Vagina (tissue), 2 donors: ENCODE measurements around the gene CECR2. TPM values are rescaled to one million over a fixed set of nuclear protein-coding genes. Genes with fewer than 3 reads are reported as not detected.

Source experiments
- DNase-seq, 2 donors: peaks; one replicate each; pipeline ENCODE4 v3.0.0-alpha.2; 2017; ENCODE audit errors: extremely low spot score in 2 of 2
- H3K27ac ChIP-seq: fragments of 200-600 bp; sonication (generic); one replicate; pipeline ENCODE4 v1.5.1; 2019
- H3K27me3 ChIP-seq: fragments of 200-600 bp; sonication (generic); one replicate; pipeline ENCODE4 v1.5.1; 2019
- H3K36me3 ChIP-seq, 2 donors: fragments of 200-600 bp; sonication (generic); one replicate each; pipeline ENCODE4 v1.5.1; 2017 to 2019
- H3K4me1 ChIP-seq: fragments of 200-600 bp; sonication (generic); one replicate; pipeline ENCODE4 v1.5.1; 2019
- H3K4me3 ChIP-seq, 2 donors: fragments of 200-600 bp; sonication (generic); 1 replicate in 1 of 2; 2 replicates in 1 of 2; pipeline ENCODE4 v1.5.1; 2016 to 2019
- H3K9me3 ChIP-seq: fragments of 200-600 bp; sonication (generic); one replicate; pipeline ENCODE4 v1.5.1; 2019
- CTCF ChIP-seq, 3 experiments: fragments of 450-650 bp in 2 of 3; fragments of 200-600 bp in 1 of 3; sonication (generic) in 1 of 3; IDR thresholded peaks; one replicate each; pipeline ENCODE4 v1.5.1; 2017 to 2019; ENCODE audit warnings: antibody characterized with exemption in 3 of 3, mild to moderate bottlenecking in 2 of 3, moderate library complexity in 2 of 3
- POLR2A ChIP-seq, 2 donors: fragments of 450-650 bp; IDR thresholded peaks; one replicate each; pipeline ENCODE4 v1.6.1; 2017; ENCODE audit warnings: antibody characterized with exemption in 2 of 2, mild to moderate bottlenecking in 2 of 2, moderate library complexity in 2 of 2
- POLR2AphosphoS5 ChIP-seq, 2 donors: sonication (generic); formaldehyde crosslinking; IDR thresholded peaks; one replicate each; pipeline ENCODE4 v1.9.0; 2017; ENCODE audit warnings: antibody characterized with exemption in 2 of 2, mild to moderate bottlenecking in 2 of 2, low read depth in 1 of 2; ENCODE audit not compliant: insufficient read depth in 1 of 2
- intact Hi-C: fragments of 100-400 bp; cut with DNase I; formaldehyde crosslinking; loops from one replicate; pipeline ENCODE4 v1.15.1; 2023
- total RNA-seq: library from RNA; depleted of rRNA; stranded (reverse); fragments of >200 nt; gene quantifications from one replicate; pipeline ENCODE4 v1.2.3, GENCODE V29; 2016

Gene CECR2
- total RNA-seq, 1 donor from 2014 or later: 0.98 TPM

GRCh38 chr22:17397756-17398547, 28.7 kb downstream of the CECR2 start:
- no peak overlapping the region for H3K4me3 ChIP-seq
- no peaks in the 10 kb centered on the region for H3K27me3 ChIP-seq
- TF ChIP-seq CTCF (IDR thresholded peaks at IDR 0.05) (no peak), POLR2AphosphoS5 (IDR thresholded peaks at IDR 0.05; ENCODE audit: insufficient read depth in 1 of 2, low read depth in 1 of 2) (no peak), POLR2A (IDR thresholded peaks at IDR 0.05) (no peak)
- DNase-seq: no peak
- no peak overlapping the region for H3K27ac ChIP-seq
- intact Hi-C loops: no loop called here
- no peaks in the 10 kb centered on the region for H3K9me3 ChIP-seq
- no peaks in the 10 kb centered on the region for H3K36me3 ChIP-seq
- no peaks in the 10 kb centered on the region for H3K4me1 ChIP-seq

GRCh38 chr22:17400305-17400704, 31.0 kb downstream of the CECR2 start:
- Histone ChIP-seq H3K4me1 (no peaks in the 10 kb centered on the region), H3K36me3 (no peaks in the 10 kb centered on the region), H3K27me3 (no peaks in the 10 kb centered on the region), H3K9me3 (no peaks in the 10 kb centered on the region), H3K27ac (no peak overlapping the region), H3K4me3 (no peak overlapping the region)
- TF ChIP-seq CTCF (IDR thresholded peaks at IDR 0.05) (no peak), POLR2A (IDR thresholded peaks at IDR 0.05) (no peak), POLR2AphosphoS5 (IDR thresholded peaks at IDR 0.05; ENCODE audit: insufficient read depth in 1 of 2, low read depth in 1 of 2) (no peak)
- intact Hi-C loops: no loop called here
- no peak for DNase-seq

- TF ChIP-seq POLR2AphosphoS5 (IDR thresholded peaks at IDR 0.05; ENCODE audit: insufficient read depth in 1 of 2, low read depth in 1 of 2) (no peak), CTCF (IDR thresholded peaks at IDR 0.05) (no peak), POLR2A (IDR thresholded peaks at IDR 0.05) (no peak)
- no peak for DNase-seq
- H3K4me3 ChIP-seq: no peak overlapping the region
- no peaks in the 10 kb centered on the region for H3K27me3 ChIP-seq
- intact Hi-C loops: no loop called here
- H3K9me3 ChIP-seq: no peaks in the 10 kb centered on the region
- no peak overlapping the region for H3K27ac ChIP-seq
- H3K36me3 ChIP-seq: no peaks in the 10 kb centered on the region
- no peaks in the 10 kb centered on the region for H3K4me1 ChIP-seq
Measured at GRCh38 chr22:17401728-17402127, 32.5 kb downstream of the CECR2 start.

- no peaks in the 10 kb centered on the region for H3K9me3 ChIP-seq
- DNase-seq: no peak
- H3K4me1 ChIP-seq: no peaks in the 10 kb centered on the region
- TF ChIP-seq CTCF (IDR thresholded peaks at IDR 0.05): no peak
- no peak for TF ChIP-seq POLR2AphosphoS5 (IDR thresholded peaks at IDR 0.05; ENCODE audit: insufficient read depth in 1 of 2, low read depth in 1 of 2)
- TF ChIP-seq POLR2A (IDR thresholded peaks at IDR 0.05): no peak
- no peaks in the 10 kb centered on the region for H3K27me3 ChIP-seq
- H3K4me3 ChIP-seq: no peak overlapping the region
- H3K36me3 ChIP-seq: no peaks in the 10 kb centered on the region
- intact Hi-C loops: no loop called here
- H3K27ac ChIP-seq: no peak overlapping the region
Measured at GRCh38 chr22:17402293-17402692, 33.0 kb downstream of the CECR2 start.

- no peaks in the 10 kb centered on the region for H3K36me3 ChIP-seq
- H3K27me3 ChIP-seq: no peaks in the 10 kb centered on the region
- H3K4me1 ChIP-seq: no peaks in the 10 kb centered on the region
- H3K4me3 ChIP-seq: no peak overlapping the region
- no peak overlapping the region for H3K27ac ChIP-seq
- no peaks in the 10 kb centered on the region for H3K9me3 ChIP-seq
- DNase-seq: no peak
- intact Hi-C loops: no loop called here
- no peak for TF ChIP-seq CTCF (IDR thresholded peaks at IDR 0.05)
- no peak for TF ChIP-seq POLR2A (IDR thresholded peaks at IDR 0.05)
- no peak for TF ChIP-seq POLR2AphosphoS5 (IDR thresholded peaks at IDR 0.05; ENCODE audit: insufficient read depth in 1 of 2, low read depth in 1 of 2)
Measured at GRCh38 chr22:17403906-17404305, 34.6 kb downstream of the CECR2 start.
